Left renal pelvis (tissue), 4 donors: Measurements from ENCODE around the gene AP1M1. TPM values are rescaled to one million over a fixed set of nuclear protein-coding genes. Genes with fewer than 3 reads are reported as not detected.

Experiments
- DNase-seq, 4 donors: peaks; one replicate each; pipeline ENCODE4 v3.0.0-alpha.2; 2013; ENCODE audit warnings: low read depth in 4 of 4, low spot score in 3 of 4
- polyA plus RNA-seq, 4 donors: library from polyadenylated mRNA; unstranded; fragments of 120-200 nt; gene quantifications; one replicate each; pipeline ENCODE4 v1.2.1, GENCODE V29; 2013; ENCODE audit not compliant: insufficient read length in 4 of 4

The AP1M1 gene
- polyA plus RNA-seq, 4 donors = 52.6 to 62.6 (median 55.3) TPM

GRCh38 chr19:16207063-16207462 is 9.4 kb downstream of the AP1M1 start:
- no peak for DNase-seq

- no peak for DNase-seq
Measured at GRCh38 chr19:16207490-16208025, 9.8 kb downstream of the AP1M1 start.

- no peak for DNase-seq
Measured at GRCh38 chr19:16208064-16208759, 10.5 kb downstream of the AP1M1 start.

- DNase-seq = no peak
Measured at GRCh38 chr19:16208847-16209665, 11.3 kb downstream of the AP1M1 start.

- no peak for DNase-seq
Measured at GRCh38 chr19:16210168-16210567, 12.5 kb downstream of the AP1M1 start.

- no peak for DNase-seq
Measured at GRCh38 chr19:16213076-16213475, 15.4 kb downstream of the AP1M1 start.

GRCh38 chr19:16216744-16217670 is 19.3 kb downstream of the AP1M1 start:
- no peak for DNase-seq

GRCh38 chr19:16217716-16218451 is 20.2 kb downstream of the AP1M1 start:
- no peak for DNase-seq

- DNase-seq = no peak
Measured at GRCh38 chr19:16218851-16219250, 21.1 kb downstream of the AP1M1 start.

GRCh38 chr19:16222806-16223205 is 25.1 kb downstream of the AP1M1 start:
- DNase-seq = no peak

GRCh38 chr19:16223746-16224145 is 26.0 kb downstream of the AP1M1 start:
- no peak for DNase-seq

- no peak for DNase-seq
Measured at GRCh38 chr19:16224293-16225045, 26.8 kb downstream of the AP1M1 start.

GRCh38 chr19:16225279-16226183 is 27.8 kb downstream of the AP1M1 start:
- DNase-seq = no peak

- DNase-seq = no peak
Measured at GRCh38 chr19:16226184-16226591, 28.5 kb downstream of the AP1M1 start.

GRCh38 chr19:16226878-16227836 is 29.4 kb downstream of the AP1M1 start:
- DNase-seq = no peak

- no peak for DNase-seq
Measured at GRCh38 chr19:16227837-16228636, 30.3 kb downstream of the AP1M1 start.
